HEK293T (cell line): ENCODE data around the gene GRAP2.

Experiments used
- ARNT ChIP-seq: fragments of 450-650 bp; IDR thresholded peaks from 2 replicates; pipeline ENCODE4 v1.6.1; 2017; ENCODE audit warnings: mild to moderate bottlenecking
- BHLHE40 ChIP-seq: fragments of 450-650 bp; IDR thresholded peaks from 2 replicates; pipeline ENCODE4 v1.6.1; 2016; ENCODE audit warnings: mild to moderate bottlenecking, moderate library complexity, borderline replicate concordance
- FOXA1 ChIP-seq: fragments of 450-650 bp; IDR thresholded peaks from 2 replicates; pipeline ENCODE4 v1.6.1; 2016; ENCODE audit warnings: mild to moderate bottlenecking
- FOXK2 ChIP-seq: fragments of 450-650 bp; IDR thresholded peaks from 2 replicates; pipeline ENCODE4 v1.6.1; 2016; ENCODE audit warnings: mild to moderate bottlenecking
- L3MBTL2 ChIP-seq: fragments of 450-650 bp; conservative IDR thresholded peaks from 2 replicates; pipeline ENCODE4 v1.6.1; 2016; ENCODE audit warnings: mild to moderate bottlenecking
- SP1 ChIP-seq: fragments of 450-650 bp; IDR thresholded peaks from 2 replicates; pipeline ENCODE4 v1.6.1; 2017
- SUZ12 ChIP-seq: fragments of 450-650 bp; IDR thresholded peaks from 2 replicates; pipeline ENCODE4 v1.6.1; 2016; ENCODE audit warnings: mild to moderate bottlenecking
- ZNF384 ChIP-seq: fragments of 450-650 bp; IDR thresholded peaks from 2 replicates; pipeline ENCODE4 v1.6.1; 2016

DNA sequence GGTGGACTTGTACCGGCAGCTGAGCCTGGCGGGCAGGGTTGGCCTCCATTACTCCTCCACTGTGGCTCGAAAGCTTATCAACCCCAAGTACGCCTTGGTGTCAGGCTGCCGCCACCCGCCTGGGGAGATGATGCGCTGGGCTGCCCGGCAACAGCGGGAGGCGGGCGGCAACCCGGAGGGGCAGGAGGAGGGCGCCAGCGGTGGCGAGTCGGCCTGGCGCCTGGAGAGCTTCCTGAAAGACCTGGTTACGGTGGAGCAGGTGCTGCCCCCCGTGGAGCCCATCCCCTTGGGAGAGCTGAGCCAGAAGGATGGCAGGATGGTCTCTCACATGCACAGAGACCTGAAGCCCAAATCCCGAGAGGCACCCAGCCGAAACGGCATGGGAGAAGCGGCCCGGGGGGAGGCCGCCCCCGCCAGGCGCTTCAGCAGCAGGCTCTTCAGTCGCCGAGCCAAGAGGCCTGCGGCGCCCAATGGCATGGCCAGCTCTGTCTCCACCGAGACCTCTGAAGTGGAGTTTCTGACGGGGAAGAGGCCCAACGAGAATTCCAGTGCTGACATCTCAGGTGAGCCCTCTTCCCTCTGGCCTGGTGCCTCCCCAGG is 120.6 kb downstream of the GRAP2 start:
- TF ChIP-seq FOXK2 (no peak), FOXA1 (no peak), SUZ12 (no peak), SP1 (no peak), L3MBTL2 (no peak), ZNF384 (no peak), ARNT (no peak), BHLHE40 (no peak)
